ENCODE data around the gene SCML2.

The SCML2 gene

DNA sequence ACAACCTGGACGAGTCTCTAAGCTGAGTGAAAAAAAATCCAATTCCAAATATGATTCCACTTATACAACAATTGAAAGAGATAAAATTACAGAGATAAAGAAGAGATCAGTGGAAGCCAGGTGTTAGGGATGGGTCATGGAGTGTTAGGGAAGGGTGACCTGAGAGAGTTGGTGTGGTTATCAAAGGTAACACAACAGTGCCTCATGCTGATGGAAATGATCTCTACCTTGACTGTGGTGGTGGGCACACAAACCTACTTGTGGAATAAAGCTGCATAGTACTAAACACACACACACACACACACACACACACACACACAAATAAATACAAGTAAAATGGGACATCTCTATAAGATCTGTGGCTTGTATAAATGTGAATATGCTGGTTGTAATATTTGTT is 159.8 kb downstream of the SCML2 start:
- no peak for TF ChIP-seq GATA3 (IDR thresholded peaks at IDR 0.05; ENCODE audit: low read depth, low read length)
- no peak for TF ChIP-seq GATA2 (IDR thresholded peaks at IDR 0.05; ENCODE audit: low read depth, low read length)

Measured in SH-SY5Y (cell line).